SKM-1 treated with dmso at 0.1 percent for 144 hours (cell line): ENCODE measurements around the gene DLEC1.

Experiments used
- DNase-seq: peaks from one replicate; lab custom pipeline; 2025; ENCODE audit not compliant: unreplicated experiment; lab: John Stamatoyannopoulos, UW

Gene DLEC1

GRCh38 chr3:38039101-38039898 lies at the start of gene DLEC1:
Gene DLEC1, plus strand, starts transcription at chr3:38039208. Its CDS starts 18 bp downstream, at chr3:38039226.
- DNase-seq, result no peak

DNA sequence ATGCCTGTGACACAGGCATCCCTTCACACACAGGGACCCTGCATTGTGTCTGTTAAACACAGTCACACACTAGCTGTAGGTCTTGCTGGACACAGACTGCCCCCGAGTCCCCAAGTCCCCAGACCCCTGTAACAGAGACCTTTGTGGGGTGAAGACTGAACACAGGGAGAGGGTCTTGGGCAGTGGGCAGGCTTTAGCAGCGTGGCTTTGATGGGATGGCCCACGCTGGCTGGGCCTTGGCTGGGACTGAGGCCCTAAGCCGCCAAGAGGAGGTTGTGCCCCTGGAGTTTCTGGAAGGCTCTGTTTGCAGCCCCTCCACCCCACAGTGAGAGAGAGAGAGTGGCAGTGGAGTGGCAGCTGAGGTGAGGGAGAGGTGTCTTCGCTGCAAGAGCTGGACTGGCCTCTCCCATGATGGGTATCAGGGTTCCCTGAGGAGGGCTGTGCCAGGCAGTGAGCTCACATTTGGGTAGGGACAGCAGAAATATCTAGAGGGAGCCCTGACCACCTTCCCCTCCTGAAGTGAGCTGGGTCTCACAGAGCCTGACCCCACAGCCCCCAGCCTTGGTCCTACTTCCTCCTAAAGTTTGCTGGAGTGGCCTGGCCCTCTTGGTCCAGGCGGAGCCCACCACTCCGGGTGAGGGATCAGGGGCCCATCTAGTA lies 49.1 kb upstream of the DLEC1 start:
- DNase-seq, result no peak

- DNase-seq, result no peak
These were observed 48.5 kb upstream of the DLEC1 start, which contains the start of gene VILL for GRCh38 chr3:37990527-37990926. Gene VILL, plus strand, starts transcription at chr3:37990786. Its CDS starts 2,887 bp downstream, at chr3:37993673.

DNA sequence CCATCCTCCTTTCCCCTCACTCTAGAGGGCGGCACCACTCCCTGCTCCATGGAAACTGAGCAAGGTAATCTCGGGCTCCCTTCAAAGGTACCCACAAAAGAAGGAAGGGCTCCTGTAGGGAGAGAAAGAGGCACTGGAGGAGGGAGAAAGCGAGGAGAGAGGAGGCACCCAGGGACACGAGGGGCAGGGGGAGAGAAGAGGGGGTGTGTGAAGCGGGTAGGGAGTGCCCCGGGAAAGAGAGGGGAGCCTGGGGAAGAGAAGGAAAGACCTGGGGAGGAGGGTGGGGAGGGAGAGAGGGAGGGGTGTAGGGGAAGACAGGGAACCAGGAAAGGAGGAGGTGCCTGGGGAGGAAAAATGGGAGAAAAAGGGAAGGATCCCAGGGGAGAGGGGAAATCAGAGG lies 47.9 kb upstream of the DLEC1 start:
- no peak for DNase-seq

- DNase-seq, result no peak
These were observed 47.2 kb upstream of the DLEC1 start for GRCh38 chr3:37991823-37992222.

- no peak for DNase-seq
These were observed 46.5 kb upstream of the DLEC1 start for GRCh38 chr3:37992271-37993066.

- no peak for DNase-seq
These were observed 45.9 kb upstream of the DLEC1 start for GRCh38 chr3:37993067-37993455.

- no peak for DNase-seq
These were observed 45.6 kb upstream of the DLEC1 start for GRCh38 chr3:37993460-37993819.

DNA sequence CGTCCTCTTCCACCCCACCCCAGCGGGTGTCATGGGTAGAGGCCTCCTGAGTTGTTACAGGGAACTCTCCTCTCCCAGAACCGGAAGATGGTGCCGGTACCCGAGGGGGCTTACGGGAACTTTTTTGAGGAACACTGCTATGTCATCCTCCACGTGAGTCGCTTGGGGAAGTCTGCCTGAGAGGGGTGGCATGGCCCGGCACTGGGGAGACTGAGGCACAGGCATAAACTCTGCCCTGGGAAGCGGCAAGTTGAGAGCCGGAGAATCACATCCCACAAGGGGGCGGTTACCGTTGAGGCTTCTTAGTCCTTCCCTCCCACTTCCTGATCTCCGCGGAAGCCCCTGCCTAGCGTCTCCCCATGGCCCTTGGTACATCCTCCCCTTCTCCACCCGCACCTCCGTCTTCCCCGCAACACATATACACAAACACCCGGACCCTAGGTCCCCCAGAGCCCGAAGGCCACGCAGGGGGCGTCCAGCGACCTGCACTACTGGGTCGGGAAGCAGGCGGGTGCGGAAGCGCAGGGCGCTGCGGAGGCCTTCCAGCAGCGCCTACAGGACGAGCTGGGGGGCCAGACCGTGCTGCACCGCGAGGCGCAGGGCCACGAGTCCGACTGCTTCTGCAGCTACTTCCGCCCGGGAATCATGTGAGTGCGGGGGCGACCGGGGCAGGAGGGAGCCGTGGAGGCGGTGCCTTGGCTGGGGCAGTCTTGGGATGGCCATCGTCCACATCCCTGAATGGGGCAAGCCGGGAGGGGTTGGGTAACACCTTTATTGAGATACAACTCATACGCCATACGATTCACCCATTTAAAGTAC lies 45.0 kb upstream of the DLEC1 start:
- DNase-seq, result peak; percentile 58

DNA sequence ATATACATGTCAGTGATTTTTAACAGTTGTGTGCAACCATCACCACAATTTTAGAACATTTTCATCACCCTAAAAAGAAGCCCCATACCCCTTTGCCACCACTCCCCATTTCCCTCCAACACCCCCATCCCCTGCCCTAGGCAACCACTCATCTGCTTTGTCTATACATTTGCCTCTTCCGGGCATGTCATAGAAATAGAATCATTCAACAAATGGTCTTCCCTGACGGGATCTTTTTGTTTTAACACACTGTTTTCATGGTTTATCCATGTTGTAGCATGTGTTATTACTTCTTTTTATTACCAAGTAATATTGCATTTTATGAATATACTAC lies 44.4 kb upstream of the DLEC1 start:
- DNase-seq, result no peak

- DNase-seq, result no peak
These were observed 43.1 kb upstream of the DLEC1 start for GRCh38 chr3:37995652-37996641.

GRCh38 chr3:37996785-37997301 lies 42.2 kb upstream of the DLEC1 start:
- peak; percentile 59 for DNase-seq

GRCh38 chr3:37997342-37997741 lies 41.7 kb upstream of the DLEC1 start:
- no peak for DNase-seq

DNA sequence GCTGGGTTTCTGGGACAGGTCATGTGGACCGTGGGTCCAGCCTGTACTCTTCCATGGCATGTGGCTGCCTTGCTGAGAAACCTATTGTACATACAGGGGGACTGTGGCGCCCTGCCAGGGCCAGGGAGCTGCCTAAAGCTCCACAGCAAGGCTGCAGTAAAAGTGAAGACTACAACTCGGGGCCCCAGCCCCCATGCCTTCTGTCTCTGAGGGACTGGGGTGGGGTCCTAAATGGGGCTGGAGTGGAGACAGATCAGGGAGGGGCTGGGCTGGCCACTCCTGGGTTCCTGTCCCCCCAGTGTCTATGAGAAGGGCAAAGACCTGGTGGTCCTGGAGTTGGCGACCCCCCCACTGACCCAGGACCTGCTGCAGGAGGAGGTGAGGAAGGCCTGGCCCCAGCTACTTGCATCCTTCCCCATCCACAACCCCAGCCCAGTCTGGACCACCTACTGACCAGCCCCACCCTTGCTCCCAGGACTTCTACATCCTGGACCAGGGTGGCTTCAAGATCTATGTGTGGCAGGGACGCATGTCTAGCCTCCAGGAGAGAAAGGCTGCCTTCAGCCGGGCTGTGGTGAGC lies 41.1 kb upstream of the DLEC1 start:
- no peak for DNase-seq

DNA sequence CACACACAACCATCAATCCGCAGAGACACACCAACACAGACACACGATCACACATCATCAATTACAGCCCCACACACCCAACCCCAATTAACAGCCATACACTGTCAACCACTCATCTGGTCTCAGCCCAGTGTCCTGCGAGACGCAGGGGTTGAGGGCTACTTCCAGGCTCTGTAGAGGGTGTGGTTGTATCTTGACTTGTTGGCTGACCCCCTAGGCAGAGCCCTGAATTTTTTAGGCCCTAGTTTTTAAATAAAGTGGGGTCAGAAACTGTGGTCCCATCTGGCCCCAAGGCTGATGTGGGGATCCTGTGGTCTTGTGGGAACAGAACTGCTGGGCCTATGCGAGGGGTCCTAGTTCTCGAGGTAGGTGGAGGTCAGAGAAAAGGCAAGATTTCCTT lies 39.2 kb upstream of the DLEC1 start:
- no peak for DNase-seq

GRCh38 chr3:38000242-38000916 lies 38.6 kb upstream of the DLEC1 start:
- no peak for DNase-seq

GRCh38 chr3:38000965-38001455 lies 38.0 kb upstream of the DLEC1 start:
- DNase-seq, result no peak

DNA sequence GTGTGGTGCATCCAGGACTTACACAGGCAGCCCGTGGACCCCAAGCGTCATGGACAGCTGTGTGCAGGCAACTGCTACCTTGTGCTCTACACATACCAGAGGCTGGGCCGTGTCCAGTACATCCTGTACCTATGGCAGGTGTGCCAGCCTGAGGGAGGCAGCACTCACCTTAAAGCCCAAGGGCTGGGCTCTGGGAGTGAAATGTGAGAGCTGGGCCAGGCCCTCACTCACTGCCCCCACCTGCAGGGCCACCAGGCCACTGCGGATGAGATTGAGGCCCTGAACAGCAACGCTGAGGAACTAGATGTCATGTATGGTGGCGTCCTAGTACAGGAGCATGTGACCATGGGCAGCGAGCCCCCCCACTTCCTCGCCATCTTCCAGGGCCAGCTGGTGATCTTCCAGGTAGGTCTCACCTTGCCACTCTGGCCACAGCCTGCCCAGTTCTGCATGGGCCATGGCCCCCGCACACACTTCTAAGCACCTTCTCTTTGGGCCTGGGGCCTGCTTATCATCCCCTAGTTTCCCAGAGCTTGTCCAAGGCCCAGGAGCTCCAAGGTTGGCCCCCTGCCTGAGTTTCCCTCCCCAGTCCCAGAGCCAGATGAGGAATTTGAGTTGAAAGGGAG lies 37.4 kb upstream of the DLEC1 start:
- DNase-seq, result no peak
